Activated CD4-positive, alpha-beta T cell treated with anti-CD3 and anti-CD28 coated beads for 24 hours (primary cell): ENCODE data around the gene SSTR5.
"Not testable (repeated sequence)": the region's sequence is repeated elsewhere in the genome, so short reads cannot be mapped to it uniquely, and the experiment has no call there.

Experiments
- DNase-seq, 2 donors: peaks; one replicate each; pipeline ENCODE4 v3.0.0-alpha.2; 2020; ENCODE audit warnings: low read depth in 2 of 2

The SSTR5 gene

GRCh38 chr16:1090620-1091587, 18.4 kb downstream of the SSTR5 start:
- DNase-seq = no peak

GRCh38 chr16:1091992-1092552, 19.5 kb downstream of the SSTR5 start:
- DNase-seq = no peak

- DNase-seq = not testable (repeated sequence)
Observed at GRCh38 chr16:1092685-1093283, 20.2 kb downstream of the SSTR5 start.

GRCh38 chr16:1093284-1094123, 21.0 kb downstream of the SSTR5 start:
- no peak for DNase-seq

GRCh38 chr16:1094124-1094479, 21.6 kb downstream of the SSTR5 start:
- DNase-seq = no peak

- DNase-seq = no peak
Observed at GRCh38 chr16:1094601-1095449, 22.3 kb downstream of the SSTR5 start.

GRCh38 chr16:1095450-1096168, 23.1 kb downstream of the SSTR5 start:
- DNase-seq = no peak

GRCh38 chr16:1096169-1097082, 23.9 kb downstream of the SSTR5 start, which contains the start of gene C1QTNF8:
TSS of gene C1QTNF8 (minus strand) at chr16:1096244. CDS start at chr16:1094922, 1,322 bp downstream.
- no peak for DNase-seq

- DNase-seq = no peak
Observed at GRCh38 chr16:1097156-1097555, 24.6 kb downstream of the SSTR5 start.

GRCh38 chr16:1097800-1098199, 25.3 kb downstream of the SSTR5 start:
- DNase-seq = no peak

GRCh38 chr16:1098266-1098991, 25.9 kb downstream of the SSTR5 start:
- DNase-seq = no peak

GRCh38 chr16:1099189-1100083, 26.9 kb downstream of the SSTR5 start:
- no peak for DNase-seq

GRCh38 chr16:1100084-1100800, 27.7 kb downstream of the SSTR5 start:
- no peak for DNase-seq

- no peak for DNase-seq
Observed at GRCh38 chr16:1101133-1101532, 28.6 kb downstream of the SSTR5 start.

GRCh38 chr16:1101573-1102332, 29.2 kb downstream of the SSTR5 start:
- no peak for DNase-seq

- DNase-seq = no peak
Observed at GRCh38 chr16:1102333-1102700, 29.8 kb downstream of the SSTR5 start.
